Body of pancreas (tissue), 4 donors: Measurements from ENCODE around the gene TIE1.

Experiments
- POLR2A ChIP-seq, 3 donors: fragments of 450-650 bp; IDR thresholded peaks; one replicate each; pipeline ENCODE4 v1.6.1; 2016; ENCODE audit warnings: antibody characterized with exemption in 3 of 3, mild to moderate bottlenecking in 2 of 3
- TF ChIP-seq, protein P1 (sequence below), 7 experiments: fragments of 450-650 bp in 4 of 7; fragments of 200-600 bp in 3 of 7; sonication (generic) in 3 of 7; IDR thresholded peaks; one replicate each; pipeline ENCODE4 v1.5.1; 2016 to 2019; ENCODE audit warnings: antibody characterized with exemption in 7 of 7

DNA sequence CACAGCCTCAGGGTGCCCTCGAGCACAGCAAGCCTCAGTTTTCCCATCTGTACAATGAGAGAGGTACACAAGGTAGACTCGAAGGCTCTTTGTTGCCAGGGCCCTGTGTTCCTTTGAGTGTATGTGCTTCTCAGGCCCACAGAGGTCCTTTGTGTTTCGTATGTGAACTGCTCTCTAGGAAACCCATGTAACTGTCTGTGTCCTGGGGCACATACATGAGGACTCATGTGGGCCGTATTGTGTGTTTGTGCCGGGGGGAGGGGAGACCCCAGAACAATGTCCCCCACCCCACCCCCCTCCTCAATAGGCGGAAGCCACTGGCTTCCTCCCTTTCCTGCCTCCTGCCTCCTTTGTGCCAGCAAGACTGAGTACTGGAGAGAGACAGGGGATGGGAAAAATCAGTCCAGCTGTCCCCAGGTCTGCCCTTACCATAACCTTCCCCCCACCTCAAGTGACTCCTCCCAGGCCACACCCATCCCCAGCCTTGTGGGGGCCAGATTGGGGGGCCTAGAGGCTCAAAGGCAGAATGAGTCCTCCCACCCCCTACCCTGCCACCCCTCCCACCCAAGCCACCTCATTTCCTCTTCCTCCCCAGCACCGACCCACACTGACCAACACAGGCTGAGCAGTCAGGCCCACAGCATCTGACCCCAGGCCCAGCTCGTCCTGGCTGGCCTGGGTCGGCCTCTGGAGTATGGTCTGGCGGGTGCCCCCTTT is at the start of gene TIE1:
- TF ChIP-seq, protein P1, sequence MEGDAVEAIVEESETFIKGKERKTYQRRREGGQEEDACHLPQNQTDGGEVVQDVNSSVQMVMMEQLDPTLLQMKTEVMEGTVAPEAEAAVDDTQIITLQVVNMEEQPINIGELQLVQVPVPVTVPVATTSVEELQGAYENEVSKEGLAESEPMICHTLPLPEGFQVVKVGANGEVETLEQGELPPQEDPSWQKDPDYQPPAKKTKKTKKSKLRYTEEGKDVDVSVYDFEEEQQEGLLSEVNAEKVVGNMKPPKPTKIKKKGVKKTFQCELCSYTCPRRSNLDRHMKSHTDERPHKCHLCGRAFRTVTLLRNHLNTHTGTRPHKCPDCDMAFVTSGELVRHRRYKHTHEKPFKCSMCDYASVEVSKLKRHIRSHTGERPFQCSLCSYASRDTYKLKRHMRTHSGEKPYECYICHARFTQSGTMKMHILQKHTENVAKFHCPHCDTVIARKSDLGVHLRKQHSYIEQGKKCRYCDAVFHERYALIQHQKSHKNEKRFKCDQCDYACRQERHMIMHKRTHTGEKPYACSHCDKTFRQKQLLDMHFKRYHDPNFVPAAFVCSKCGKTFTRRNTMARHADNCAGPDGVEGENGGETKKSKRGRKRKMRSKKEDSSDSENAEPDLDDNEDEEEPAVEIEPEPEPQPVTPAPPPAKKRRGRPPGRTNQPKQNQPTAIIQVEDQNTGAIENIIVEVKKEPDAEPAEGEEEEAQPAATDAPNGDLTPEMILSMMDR (IDR thresholded peaks at IDR 0.05) = no peak
- TF ChIP-seq POLR2A (IDR thresholded peaks at IDR 0.05) = peak in 1 of 3 donors; percentile 17
